ENCODE data around the gene MEX3B.

DNA sequence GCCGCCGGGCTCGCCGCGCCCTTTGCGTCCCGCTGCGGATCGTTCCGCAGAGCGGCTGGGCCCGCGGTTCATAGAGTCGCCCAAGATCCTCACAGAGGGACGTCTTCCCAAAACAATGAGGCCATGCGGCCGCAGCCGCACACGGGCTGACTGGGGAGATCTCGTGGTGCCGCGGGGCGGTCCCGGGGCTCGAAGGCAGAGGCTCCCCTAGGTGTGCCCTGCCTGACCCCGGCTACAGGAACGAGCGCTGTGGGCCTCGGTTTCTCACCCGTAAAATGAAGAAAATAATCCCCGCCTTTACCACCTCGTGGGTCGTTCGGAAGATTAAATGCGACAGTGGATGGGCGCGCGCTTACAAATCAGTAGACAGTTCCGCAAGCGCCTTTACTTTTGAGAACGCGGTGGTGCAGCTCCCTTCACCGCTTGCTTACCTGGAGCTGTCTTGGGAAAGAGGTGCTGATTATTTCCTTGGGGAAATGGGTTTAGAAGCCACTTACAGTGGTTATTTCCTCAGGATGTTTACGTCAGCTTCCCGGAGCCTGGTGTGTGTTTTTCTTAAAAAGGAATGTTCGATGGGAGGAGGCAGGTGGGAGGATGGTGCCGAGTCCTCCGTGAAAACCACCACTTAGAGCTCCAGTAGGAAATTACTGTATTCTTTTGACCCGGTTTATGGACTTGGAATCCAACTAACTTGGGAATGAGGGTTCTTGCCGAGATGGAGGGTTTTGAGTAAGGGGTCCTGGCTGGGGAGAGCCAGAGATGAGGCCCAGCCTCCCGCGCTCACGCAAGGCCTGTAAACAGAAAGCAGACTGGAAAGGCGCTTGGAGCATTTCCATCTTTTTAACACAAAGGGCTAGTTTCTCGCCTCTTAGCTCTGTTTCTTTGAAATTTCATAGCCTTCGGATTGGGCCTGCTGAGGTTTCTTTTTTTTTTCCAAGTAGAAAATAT is 1.9 kb upstream of the MEX3B start:
- TF ChIP-seq, protein P1, sequence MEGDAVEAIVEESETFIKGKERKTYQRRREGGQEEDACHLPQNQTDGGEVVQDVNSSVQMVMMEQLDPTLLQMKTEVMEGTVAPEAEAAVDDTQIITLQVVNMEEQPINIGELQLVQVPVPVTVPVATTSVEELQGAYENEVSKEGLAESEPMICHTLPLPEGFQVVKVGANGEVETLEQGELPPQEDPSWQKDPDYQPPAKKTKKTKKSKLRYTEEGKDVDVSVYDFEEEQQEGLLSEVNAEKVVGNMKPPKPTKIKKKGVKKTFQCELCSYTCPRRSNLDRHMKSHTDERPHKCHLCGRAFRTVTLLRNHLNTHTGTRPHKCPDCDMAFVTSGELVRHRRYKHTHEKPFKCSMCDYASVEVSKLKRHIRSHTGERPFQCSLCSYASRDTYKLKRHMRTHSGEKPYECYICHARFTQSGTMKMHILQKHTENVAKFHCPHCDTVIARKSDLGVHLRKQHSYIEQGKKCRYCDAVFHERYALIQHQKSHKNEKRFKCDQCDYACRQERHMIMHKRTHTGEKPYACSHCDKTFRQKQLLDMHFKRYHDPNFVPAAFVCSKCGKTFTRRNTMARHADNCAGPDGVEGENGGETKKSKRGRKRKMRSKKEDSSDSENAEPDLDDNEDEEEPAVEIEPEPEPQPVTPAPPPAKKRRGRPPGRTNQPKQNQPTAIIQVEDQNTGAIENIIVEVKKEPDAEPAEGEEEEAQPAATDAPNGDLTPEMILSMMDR (tag by site-specific recombination; IDR thresholded peaks at IDR 0.05) = no peak
- TF ChIP-seq TCF7L2 (IDR thresholded peaks at IDR 0.05; ENCODE audit: borderline replicate concordance, low read depth, low read length) = no peak
- TF ChIP-seq, protein P2, sequence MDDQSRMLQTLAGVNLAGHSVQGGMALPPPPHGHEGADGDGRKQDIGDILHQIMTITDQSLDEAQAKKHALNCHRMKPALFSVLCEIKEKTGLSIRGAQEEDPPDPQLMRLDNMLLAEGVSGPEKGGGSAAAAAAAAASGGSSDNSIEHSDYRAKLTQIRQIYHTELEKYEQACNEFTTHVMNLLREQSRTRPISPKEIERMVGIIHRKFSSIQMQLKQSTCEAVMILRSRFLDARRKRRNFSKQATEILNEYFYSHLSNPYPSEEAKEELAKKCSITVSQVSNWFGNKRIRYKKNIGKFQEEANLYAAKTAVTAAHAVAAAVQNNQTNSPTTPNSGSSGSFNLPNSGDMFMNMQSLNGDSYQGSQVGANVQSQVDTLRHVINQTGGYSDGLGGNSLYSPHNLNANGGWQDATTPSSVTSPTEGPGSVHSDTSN (CRISPR knock-in tag; IDR thresholded peaks at IDR 0.05) = no peak
- no peak for TF ChIP-seq ZNF311 (tag by site-specific recombination; IDR thresholded peaks at IDR 0.05; ENCODE audit: borderline replicate concordance)
- TF ChIP-seq KLF10 (tag by site-specific recombination; IDR thresholded peaks at IDR 0.05) = no peak
- no peak for TF ChIP-seq ZNF660 (tag by site-specific recombination; IDR thresholded peaks at IDR 0.05)
- TF ChIP-seq HOXA7 (CRISPR knock-in tag; IDR thresholded peaks at IDR 0.05; ENCODE audit: borderline replicate concordance) = no peak
- TF ChIP-seq ZBTB7A (tag by site-specific recombination; IDR thresholded peaks at IDR 0.05; ENCODE audit: low read depth) = no peak

All from HEK293 (cell line).